HepG2 (cell line): Measurements from ENCODE around the gene GALR2. TPM values are rescaled to one million over a fixed set of nuclear protein-coding genes. Genes with fewer than 3 reads are reported as not detected.
A peak's percentile ranks its signal among the peaks of the same experiment; 100 is the strongest.

ENCODE experiments used
- ASH2L ChIP-seq: fragments of 300-600, 200-600 bp; sonication (generic); IDR thresholded peaks from 2 replicates; pipeline ENCODE4 v1.7.0; 2017; ENCODE audit warnings: low read depth, mild to moderate bottlenecking, moderate library complexity, mixed read lengths, low read length; ENCODE audit not compliant: insufficient read length
- CREM ChIP-seq, 2 experiments: sonication (generic) in 1 of 2; formaldehyde crosslinking in 1 of 2; IDR thresholded peaks; 2 replicates each; pipeline versions ENCODE4 v1.4.0 to v1.6.1; 2016 to 2020; ENCODE audit warnings: antibody characterized with exemption in 1 of 2, mild to moderate bottlenecking in 1 of 2, missing genetic modification reagents in 1 of 2
- FOXO1 ChIP-seq: sonication (generic); formaldehyde crosslinking; IDR thresholded peaks from 2 replicates; pipeline ENCODE4 v1.4.0; 2020; ENCODE audit warnings: missing genetic modification reagents
- HOXA3 ChIP-seq: sonication (generic); formaldehyde crosslinking; IDR thresholded peaks from 2 replicates; pipeline ENCODE4 v1.5.0; 2020; ENCODE audit warnings: missing genetic modification reagents
- HOXA5 ChIP-seq: sonication (generic); formaldehyde crosslinking; IDR thresholded peaks from 2 replicates; pipeline ENCODE4 v1.4.0; 2020; ENCODE audit warnings: missing genetic modification reagents
- PPARG ChIP-seq: conservative IDR thresholded peaks from 2 replicates; pipeline ENCODE4 v1.6.1; 2016; ENCODE audit warnings: missing biosample characterization, missing genetic modification reagents
- RCOR2 ChIP-seq: IDR thresholded peaks from 2 replicates; pipeline ENCODE4 v1.6.1; 2016; ENCODE audit warnings: missing biosample characterization, missing genetic modification reagents
- TBP ChIP-seq: sonication (generic); formaldehyde crosslinking; IDR thresholded peaks from 2 replicates; pipeline ENCODE4 v1.5.0; 2020; ENCODE audit warnings: missing genetic modification reagents
- WIZ ChIP-seq: sonication (generic); formaldehyde crosslinking; IDR thresholded peaks from 2 replicates; pipeline ENCODE4 v1.5.1; 2020; ENCODE audit warnings: mild to moderate bottlenecking, missing genetic modification reagents
- ZC3H4 ChIP-seq: sonication (generic); formaldehyde crosslinking; IDR thresholded peaks from 2 replicates; pipeline ENCODE4 v1.4.0; 2020; ENCODE audit warnings: missing genetic modification reagents, borderline replicate concordance
- ZNF136 ChIP-seq: sonication (generic); formaldehyde crosslinking; IDR thresholded peaks from 2 replicates; pipeline ENCODE4 v1.8.1; 2022; ENCODE audit warnings: low read depth, mild to moderate bottlenecking, moderate library complexity, missing genetic modification reagents
- polyA plus RNA-seq, 8 experiments: library from polyadenylated mRNA; depleted of rRNA in 3 of 8; stranded (reverse) in 7 of 8; unstranded in 1 of 8; fragments of >200 nt; fragmentation: Illumina TruSeq in 4 of 8; extraction: Trizol in 4 of 8; gene quantifications; 2 replicates each; pipeline versions ENCODE4 v1.2.1 to v1.2.3, GENCODE V29; 2011 to 2016; ENCODE audit warnings: low read depth in 4 of 8, missing spikeins in 1 of 8, mixed read lengths in 1 of 8; ENCODE audit not compliant: insufficient read depth in 1 of 8
- total RNA-seq, 5 experiments: library from RNA; depleted of rRNA; stranded (reverse); fragments of >200 nt; fragmentation: Illumina TruSeq; extraction: Trizol; gene quantifications; 2 replicates each; pipeline ENCODE4 v1.2.3, GENCODE V29; 2016; ENCODE audit warnings: low read depth in 1 of 5
- TF ChIP-seq, protein P1 (sequence below): sonication (generic); formaldehyde crosslinking; IDR thresholded peaks from 2 replicates; pipeline ENCODE4 v1.5.0; 2020; ENCODE audit warnings: mild to moderate bottlenecking, missing genetic modification reagents
- TF ChIP-seq, protein P2 (sequence below): sonication (generic); formaldehyde crosslinking; IDR thresholded peaks from one replicate; pipeline ENCODE4 v1.5.1; 2020; ENCODE audit warnings: mild to moderate bottlenecking, missing genetic modification reagents; ENCODE audit errors: not compliant biosample characterization
- TF ChIP-seq, protein P3 (sequence below): sonication (generic); formaldehyde crosslinking; IDR thresholded peaks from 2 replicates; pipeline ENCODE4 v1.4.0; 2020; ENCODE audit warnings: low read depth, mild to moderate bottlenecking, missing genetic modification reagents
- TF ChIP-seq, protein P4 (sequence below): sonication (generic); formaldehyde crosslinking; IDR thresholded peaks from 2 replicates; pipeline ENCODE4 v1.5.1; 2020; ENCODE audit warnings: missing genetic modification reagents, mild to moderate bottlenecking, borderline replicate concordance

The GALR2 gene
- total and polyA plus RNA-seq, 2 of the 13 experiments (the other 11 are each of a cell fraction or from before 2014, with no cell fraction given): 0.48 to 0.58 TPM

DNA sequence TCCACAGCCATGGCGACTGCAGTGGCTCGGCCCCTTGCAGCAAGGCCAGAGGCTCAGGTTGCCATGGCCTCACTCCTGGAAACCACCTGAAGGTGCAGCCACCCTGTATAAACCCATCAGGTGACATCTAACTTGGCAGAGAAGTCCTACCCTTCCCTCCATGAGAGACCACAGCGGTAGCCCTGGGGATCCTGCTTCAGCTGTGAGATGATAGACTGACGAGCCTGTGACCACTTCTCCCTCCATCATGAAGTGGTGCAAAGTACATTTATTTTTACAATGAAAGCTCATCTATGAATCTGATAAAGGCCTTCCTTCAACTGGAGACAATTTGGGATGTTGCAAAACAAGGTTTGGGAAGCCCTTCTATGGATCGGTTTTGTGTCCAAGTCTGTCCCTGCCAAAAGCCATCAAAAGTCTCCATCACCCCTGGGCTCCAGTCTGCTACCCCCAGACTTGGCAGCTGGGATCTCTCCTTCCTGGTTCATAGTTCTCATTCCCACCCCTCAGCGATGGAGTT lies 6.2 kb downstream of the GALR2 start (continued):
- TF ChIP-seq FOXO1 (CRISPR knock-in tag) (no peak), CREM (IDR thresholded peaks at IDR 0.05) (no peak), CREM (CRISPR knock-in tag; IDR thresholded peaks at IDR 0.05) (no peak), HOXA5 (CRISPR knock-in tag) (no peak), WIZ (CRISPR knock-in tag) (no peak), ZNF136 (CRISPR knock-in tag) (0 out of 2 replicates have a peak, but pooled peaks have one; percentile 65), HOXA3 (no peak), TBP (CRISPR knock-in tag) (no peak), RCOR2 (CRISPR knock-in tag) (no peak), ZC3H4 (CRISPR knock-in tag) (no peak), ASH2L (no peak), PPARG (no peak)
- TF ChIP-seq, protein P1, sequence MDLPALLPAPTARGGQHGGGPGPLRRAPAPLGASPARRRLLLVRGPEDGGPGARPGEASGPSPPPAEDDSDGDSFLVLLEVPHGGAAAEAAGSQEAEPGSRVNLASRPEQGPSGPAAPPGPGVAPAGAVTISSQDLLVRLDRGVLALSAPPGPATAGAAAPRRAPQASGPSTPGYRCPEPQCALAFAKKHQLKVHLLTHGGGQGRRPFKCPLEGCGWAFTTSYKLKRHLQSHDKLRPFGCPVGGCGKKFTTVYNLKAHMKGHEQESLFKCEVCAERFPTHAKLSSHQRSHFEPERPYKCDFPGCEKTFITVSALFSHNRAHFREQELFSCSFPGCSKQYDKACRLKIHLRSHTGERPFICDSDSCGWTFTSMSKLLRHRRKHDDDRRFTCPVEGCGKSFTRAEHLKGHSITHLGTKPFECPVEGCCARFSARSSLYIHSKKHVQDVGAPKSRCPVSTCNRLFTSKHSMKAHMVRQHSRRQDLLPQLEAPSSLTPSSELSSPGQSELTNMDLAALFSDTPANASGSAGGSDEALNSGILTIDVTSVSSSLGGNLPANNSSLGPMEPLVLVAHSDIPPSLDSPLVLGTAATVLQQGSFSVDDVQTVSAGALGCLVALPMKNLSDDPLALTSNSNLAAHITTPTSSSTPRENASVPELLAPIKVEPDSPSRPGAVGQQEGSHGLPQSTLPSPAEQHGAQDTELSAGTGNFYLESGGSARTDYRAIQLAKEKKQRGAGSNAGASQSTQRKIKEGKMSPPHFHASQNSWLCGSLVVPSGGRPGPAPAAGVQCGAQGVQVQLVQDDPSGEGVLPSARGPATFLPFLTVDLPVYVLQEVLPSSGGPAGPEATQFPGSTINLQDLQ (CRISPR knock-in tag): no peak
- TF ChIP-seq, protein P2, sequence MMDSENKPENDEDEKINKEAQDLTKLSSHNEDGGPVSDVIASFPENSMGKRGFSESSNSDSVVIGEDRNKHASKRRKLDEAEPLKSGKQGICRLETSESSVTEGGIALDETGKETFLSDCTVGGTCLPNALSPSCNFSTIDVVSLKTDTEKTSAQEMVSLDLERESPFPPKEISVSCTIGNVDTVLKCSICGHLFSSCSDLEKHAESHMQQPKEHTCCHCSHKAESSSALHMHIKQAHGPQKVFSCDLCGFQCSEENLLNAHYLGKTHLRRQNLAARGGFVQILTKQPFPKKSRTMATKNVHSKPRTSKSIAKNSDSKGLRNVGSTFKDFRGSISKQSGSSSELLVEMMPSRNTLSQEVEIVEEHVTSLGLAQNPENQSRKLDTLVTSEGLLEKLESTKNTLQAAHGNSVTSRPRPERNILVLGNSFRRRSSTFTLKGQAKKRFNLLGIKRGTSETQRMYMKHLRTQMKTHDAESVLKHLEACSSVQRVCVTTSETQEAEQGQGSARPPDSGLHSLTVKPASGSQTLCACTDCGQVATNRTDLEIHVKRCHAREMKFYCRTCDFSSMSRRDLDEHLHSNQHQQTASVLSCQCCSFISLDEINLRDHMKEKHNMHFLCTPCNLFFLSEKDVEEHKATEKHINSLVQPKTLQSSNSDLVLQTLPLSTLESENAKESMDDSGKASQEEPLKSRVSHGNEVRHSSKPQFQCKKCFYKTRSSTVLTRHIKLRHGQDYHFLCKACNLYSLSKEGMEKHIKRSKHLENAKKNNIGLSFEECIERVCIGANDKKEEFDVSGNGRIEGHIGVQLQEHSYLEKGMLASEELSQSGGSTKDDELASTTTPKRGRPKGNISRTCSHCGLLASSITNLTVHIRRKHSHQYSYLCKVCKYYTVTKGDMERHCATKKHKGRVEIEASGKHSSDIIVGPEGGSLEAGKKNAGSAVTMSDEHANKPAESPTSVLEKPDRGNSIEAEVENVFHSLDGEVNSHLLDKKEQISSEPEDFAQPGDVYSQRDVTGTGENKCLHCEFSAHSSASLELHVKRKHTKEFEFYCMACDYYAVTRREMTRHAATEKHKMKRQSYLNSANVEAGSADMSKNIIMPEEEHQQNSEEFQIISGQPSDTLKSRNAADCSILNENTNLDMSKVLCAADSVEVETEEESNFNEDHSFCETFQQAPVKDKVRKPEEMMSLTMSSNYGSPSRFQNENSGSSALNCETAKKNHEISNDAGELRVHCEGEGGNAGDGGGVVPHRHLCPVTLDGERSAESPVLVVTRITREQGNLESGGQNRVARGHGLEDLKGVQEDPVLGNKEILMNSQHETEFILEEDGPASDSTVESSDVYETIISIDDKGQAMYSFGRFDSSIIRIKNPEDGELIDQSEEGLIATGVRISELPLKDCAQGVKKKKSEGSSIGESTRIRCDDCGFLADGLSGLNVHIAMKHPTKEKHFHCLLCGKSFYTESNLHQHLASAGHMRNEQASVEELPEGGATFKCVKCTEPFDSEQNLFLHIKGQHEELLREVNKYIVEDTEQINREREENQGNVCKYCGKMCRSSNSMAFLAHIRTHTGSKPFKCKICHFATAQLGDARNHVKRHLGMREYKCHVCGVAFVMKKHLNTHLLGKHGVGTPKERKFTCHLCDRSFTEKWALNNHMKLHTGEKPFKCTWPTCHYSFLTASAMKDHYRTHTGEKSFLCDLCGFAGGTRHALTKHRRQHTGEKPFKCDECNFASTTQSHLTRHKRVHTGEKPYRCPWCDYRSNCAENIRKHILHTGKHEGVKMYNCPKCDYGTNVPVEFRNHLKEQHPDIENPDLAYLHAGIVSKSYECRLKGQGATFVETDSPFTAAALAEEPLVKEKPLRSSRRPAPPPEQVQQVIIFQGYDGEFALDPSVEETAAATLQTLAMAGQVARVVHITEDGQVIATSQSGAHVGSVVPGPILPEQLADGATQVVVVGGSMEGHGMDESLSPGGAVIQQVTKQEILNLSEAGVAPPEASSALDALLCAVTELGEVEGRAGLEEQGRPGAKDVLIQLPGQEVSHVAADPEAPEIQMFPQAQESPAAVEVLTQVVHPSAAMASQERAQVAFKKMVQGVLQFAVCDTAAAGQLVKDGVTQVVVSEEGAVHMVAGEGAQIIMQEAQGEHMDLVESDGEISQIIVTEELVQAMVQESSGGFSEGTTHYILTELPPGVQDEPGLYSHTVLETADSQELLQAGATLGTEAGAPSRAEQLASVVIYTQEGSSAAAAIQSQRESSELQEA (CRISPR knock-in tag): no peak
- TF ChIP-seq, protein P3, sequence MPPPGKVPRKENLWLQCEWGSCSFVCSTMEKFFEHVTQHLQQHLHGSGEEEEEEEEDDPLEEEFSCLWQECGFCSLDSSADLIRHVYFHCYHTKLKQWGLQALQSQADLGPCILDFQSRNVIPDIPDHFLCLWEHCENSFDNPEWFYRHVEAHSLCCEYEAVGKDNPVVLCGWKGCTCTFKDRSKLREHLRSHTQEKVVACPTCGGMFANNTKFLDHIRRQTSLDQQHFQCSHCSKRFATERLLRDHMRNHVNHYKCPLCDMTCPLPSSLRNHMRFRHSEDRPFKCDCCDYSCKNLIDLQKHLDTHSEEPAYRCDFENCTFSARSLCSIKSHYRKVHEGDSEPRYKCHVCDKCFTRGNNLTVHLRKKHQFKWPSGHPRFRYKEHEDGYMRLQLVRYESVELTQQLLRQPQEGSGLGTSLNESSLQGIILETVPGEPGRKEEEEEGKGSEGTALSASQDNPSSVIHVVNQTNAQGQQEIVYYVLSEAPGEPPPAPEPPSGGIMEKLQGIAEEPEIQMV (CRISPR knock-in tag): no peak
- TF ChIP-seq, protein P4, sequence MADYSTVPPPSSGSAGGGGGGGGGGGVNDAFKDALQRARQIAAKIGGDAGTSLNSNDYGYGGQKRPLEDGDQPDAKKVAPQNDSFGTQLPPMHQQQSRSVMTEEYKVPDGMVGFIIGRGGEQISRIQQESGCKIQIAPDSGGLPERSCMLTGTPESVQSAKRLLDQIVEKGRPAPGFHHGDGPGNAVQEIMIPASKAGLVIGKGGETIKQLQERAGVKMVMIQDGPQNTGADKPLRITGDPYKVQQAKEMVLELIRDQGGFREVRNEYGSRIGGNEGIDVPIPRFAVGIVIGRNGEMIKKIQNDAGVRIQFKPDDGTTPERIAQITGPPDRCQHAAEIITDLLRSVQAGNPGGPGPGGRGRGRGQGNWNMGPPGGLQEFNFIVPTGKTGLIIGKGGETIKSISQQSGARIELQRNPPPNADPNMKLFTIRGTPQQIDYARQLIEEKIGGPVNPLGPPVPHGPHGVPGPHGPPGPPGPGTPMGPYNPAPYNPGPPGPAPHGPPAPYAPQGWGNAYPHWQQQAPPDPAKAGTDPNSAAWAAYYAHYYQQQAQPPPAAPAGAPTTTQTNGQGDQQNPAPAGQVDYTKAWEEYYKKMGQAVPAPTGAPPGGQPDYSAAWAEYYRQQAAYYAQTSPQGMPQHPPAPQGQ: 0 out of 2 replicates have a peak, but pooled peaks have one; percentile 35
